Testis (tissue), 3 donors: Measurements from ENCODE around the gene SEL1L2. TPM values are rescaled to one million over a fixed set of nuclear protein-coding genes. Genes with fewer than 3 reads are reported as not detected.

Experiments
- DNase-seq: peaks from one replicate; pipeline ENCODE4 v3.0.0-alpha.2; 2019
- H3K27ac ChIP-seq, 2 donors: fragments of 200-600 bp; sonication (generic); one replicate each; pipeline ENCODE4 v1.5.1; 2019
- H3K27me3 ChIP-seq: fragments of 200-600 bp; sonication (generic); one replicate; pipeline ENCODE4 v1.5.1; 2019
- H3K36me3 ChIP-seq: fragments of 200-600 bp; sonication (generic); one replicate; pipeline ENCODE4 v1.5.1; 2017; ENCODE audit warnings: low read depth; ENCODE audit errors: missing control alignments
- H3K4me1 ChIP-seq: fragments of 200-600 bp; sonication (generic); one replicate; pipeline ENCODE4 v1.5.1; 2019
- H3K4me3 ChIP-seq, 2 donors: fragments of 200-600 bp; sonication (generic); one replicate each; pipeline ENCODE4 v1.5.1; 2017 to 2019
- H3K9me3 ChIP-seq: fragments of 200-600 bp; sonication (generic); one replicate; pipeline ENCODE4 v1.5.1; 2017
- CTCF ChIP-seq, 3 experiments: fragments of 450-650 bp in 2 of 3; fragments of 200-600 bp in 1 of 3; sonication (generic) in 1 of 3; IDR thresholded peaks; one replicate each; pipeline ENCODE4 v1.5.1; 2016 to 2019; ENCODE audit warnings: antibody characterized with exemption in 3 of 3, mild to moderate bottlenecking in 2 of 3, moderate library complexity in 1 of 3
- POLR2A ChIP-seq: fragments of 450-650 bp; IDR thresholded peaks from one replicate; pipeline ENCODE4 v1.6.1; 2017; ENCODE audit warnings: antibody characterized with exemption, mild to moderate bottlenecking, moderate library complexity
- WGBS, 2 donors: methylation state at CpG; one replicate each; pipeline ENCODE4 v1.1.5; 2018; 5-methylcytosine and 5-hydroxymethylcytosine counted together
- intact Hi-C: fragments of 100-400 bp; cut with DNase I; formaldehyde crosslinking; loops from one replicate; pipeline ENCODE4 v1.15.1; 2023; ENCODE audit warnings: low total_unique reads
- polyA plus RNA-seq: library from polyadenylated mRNA; stranded (reverse); fragments of 350-450 nt; fragmentation: Illumina TruSeq; extraction: RNeasy Lipid Tissue Mini Kit (QIAGEN cat#74804); gene quantifications from one replicate; pipeline ENCODE4 v1.2.3, GENCODE V29; 2014; ENCODE audit warnings: low read depth, low replicate concordance; ENCODE audit not compliant: insufficient read depth
- total RNA-seq, 2 donors: library from RNA; depleted of rRNA; stranded (reverse); fragments of >200 nt; gene quantifications; one replicate each; pipeline ENCODE4 v1.2.3, GENCODE V29; 2016

SEL1L2 gene
- total and polyA plus RNA-seq, 3 donors from 2014 or later: 4.1 to 10.0 (median 9.5) TPM

GRCh38 chr20:13856354-13856753 is 134.1 kb downstream of the SEL1L2 start:
- 70 to 75% methylated on average over 4 of the region's 4 CpGs for WGBS, 2 donors
- Histone ChIP-seq H3K36me3 (no peaks in the 10 kb centered on the region), H3K27me3 (no peaks in the 10 kb centered on the region), H3K27ac (no peak overlapping the region), H3K4me3 (no peak overlapping the region), H3K9me3 (no peaks in the 10 kb centered on the region), H3K4me1 (no peaks in the 10 kb centered on the region)
- DNase-seq: no peak
- intact Hi-C loops: no loop called here
- TF ChIP-seq CTCF (IDR thresholded peaks at IDR 0.05) (no peak), POLR2A (no peak)

- Histone ChIP-seq H3K9me3 (no peaks in the 10 kb centered on the region), H3K4me3 (no peak overlapping the region), H3K27me3 (no peaks in the 10 kb centered on the region), H3K36me3 (no peaks in the 10 kb centered on the region), H3K4me1 (no peaks in the 10 kb centered on the region), H3K27ac (no peak overlapping the region)
- TF ChIP-seq CTCF (IDR thresholded peaks at IDR 0.05) (no peak), POLR2A (no peak)
- 92 to 97% methylated on average over 4 of the region's 4 CpGs for WGBS, 2 donors
- intact Hi-C loops: no loop called here
- DNase-seq: no peak
These were observed 134.8 kb downstream of the SEL1L2 start for GRCh38 chr20:13855613-13856012.

GRCh38 chr20:13852306-13852705 is 138.1 kb downstream of the SEL1L2 start:
- Histone ChIP-seq H3K27ac (peak overlapping the region in 1 of 2 donors; percentile 65), H3K4me3 (no peak overlapping the region)

GRCh38 chr20:13851279-13851678 is 139.1 kb downstream of the SEL1L2 start:
- peak overlapping the region in 1 of 2 donors; percentile 65 for H3K27ac ChIP-seq
- TF ChIP-seq POLR2A (no peak), CTCF (IDR thresholded peaks at IDR 0.05) (no peak)
- 71 to 79% methylated on average over 2 of the region's 2 CpGs for WGBS, 2 donors

More at GRCh38 chr20:13852306-13852705, 138.1 kb downstream of the SEL1L2 start:
- no peaks in the 10 kb centered on the region for H3K4me1 ChIP-seq
- no peaks in the 10 kb centered on the region for H3K27me3 ChIP-seq
- WGBS, 2 donors: 43 to 44% methylated on average over 1 of the region's 1 CpG
- no peak for DNase-seq
- no peaks in the 10 kb centered on the region for H3K9me3 ChIP-seq
- no peaks in the 10 kb centered on the region for H3K36me3 ChIP-seq
- intact Hi-C loops: no loop called here
- TF ChIP-seq POLR2A (no peak), CTCF (IDR thresholded peaks at IDR 0.05) (no peak)

GRCh38 chr20:13844296-13844695 is 146.1 kb downstream of the SEL1L2 start:
- Histone ChIP-seq H3K9me3 (no peaks in the 10 kb centered on the region), H3K4me1 (no peaks in the 10 kb centered on the region), H3K27ac (no peak overlapping the region), H3K36me3 (no peaks in the 10 kb centered on the region), H3K4me3 (no peak overlapping the region), H3K27me3 (no peaks in the 10 kb centered on the region)
- no peak for TF ChIP-seq POLR2A
- no peak for TF ChIP-seq CTCF (IDR thresholded peaks at IDR 0.05)
- intact Hi-C loops: no loop called here
- WGBS, 2 donors: 86 to 97% methylated on average over 4 of the region's 4 CpGs
- no peak for DNase-seq

More at GRCh38 chr20:13851279-13851678, 139.1 kb downstream of the SEL1L2 start:
- H3K36me3 ChIP-seq: no peaks in the 10 kb centered on the region
- no peaks in the 10 kb centered on the region for H3K27me3 ChIP-seq
- no peaks in the 10 kb centered on the region for H3K4me1 ChIP-seq
- no peaks in the 10 kb centered on the region for H3K9me3 ChIP-seq
- DNase-seq: no peak
- intact Hi-C loops: no loop called here
- H3K4me3 ChIP-seq: no peak overlapping the region
